Upper lobe of left lung (tissue), 4 donors: ENCODE results near the gene MRTFB.

ENCODE experiments used
- EP300 ChIP-seq, 4 donors: sonication (generic); formaldehyde crosslinking; IDR thresholded peaks; one replicate each; pipeline ENCODE4 v1.5.1; 2017; ENCODE audit warnings: antibody characterized with exemption in 4 of 4, control low read depth in 2 of 4
- POLR2A ChIP-seq, 4 donors: fragments of 450-650 bp; IDR thresholded peaks; one replicate each; pipeline ENCODE4 v1.5.1; 2016 to 2017; ENCODE audit warnings: antibody characterized with exemption in 4 of 4, mild to moderate bottlenecking in 2 of 4
- POLR2AphosphoS5 ChIP-seq, 2 donors: sonication (generic); formaldehyde crosslinking; IDR thresholded peaks; one replicate each; pipeline ENCODE4 v1.5.1; 2017; ENCODE audit warnings: antibody characterized with exemption in 2 of 2
- TF ChIP-seq, protein P1 (sequence below), 6 experiments: fragments of 450-650 bp in 4 of 6; fragments of 200-600 bp in 2 of 6; sonication (generic) in 2 of 6; IDR thresholded peaks; one replicate each; pipeline ENCODE4 v1.5.1; 2016 to 2019; ENCODE audit warnings: antibody characterized with exemption in 6 of 6

DNA sequence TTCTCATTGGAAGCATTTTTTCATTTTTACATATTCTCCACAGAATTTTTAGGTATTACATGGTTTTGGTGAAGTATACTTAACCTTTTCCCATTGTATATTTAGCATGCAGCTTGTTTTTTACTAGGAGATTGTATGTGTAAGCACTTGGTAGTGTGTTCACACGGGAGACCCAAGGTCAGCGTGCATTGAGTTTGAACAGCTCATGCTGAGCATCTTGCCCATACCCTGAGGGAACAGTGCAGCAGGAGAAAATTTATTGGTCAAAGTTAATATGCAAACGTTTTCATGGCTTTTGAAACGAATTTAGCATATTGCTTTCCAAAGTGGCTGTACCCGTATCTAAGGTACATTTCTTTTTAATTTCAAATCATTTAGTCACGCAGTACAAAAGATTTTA is 168.7 kb downstream of the MRTFB start:
- TF ChIP-seq, protein P1, sequence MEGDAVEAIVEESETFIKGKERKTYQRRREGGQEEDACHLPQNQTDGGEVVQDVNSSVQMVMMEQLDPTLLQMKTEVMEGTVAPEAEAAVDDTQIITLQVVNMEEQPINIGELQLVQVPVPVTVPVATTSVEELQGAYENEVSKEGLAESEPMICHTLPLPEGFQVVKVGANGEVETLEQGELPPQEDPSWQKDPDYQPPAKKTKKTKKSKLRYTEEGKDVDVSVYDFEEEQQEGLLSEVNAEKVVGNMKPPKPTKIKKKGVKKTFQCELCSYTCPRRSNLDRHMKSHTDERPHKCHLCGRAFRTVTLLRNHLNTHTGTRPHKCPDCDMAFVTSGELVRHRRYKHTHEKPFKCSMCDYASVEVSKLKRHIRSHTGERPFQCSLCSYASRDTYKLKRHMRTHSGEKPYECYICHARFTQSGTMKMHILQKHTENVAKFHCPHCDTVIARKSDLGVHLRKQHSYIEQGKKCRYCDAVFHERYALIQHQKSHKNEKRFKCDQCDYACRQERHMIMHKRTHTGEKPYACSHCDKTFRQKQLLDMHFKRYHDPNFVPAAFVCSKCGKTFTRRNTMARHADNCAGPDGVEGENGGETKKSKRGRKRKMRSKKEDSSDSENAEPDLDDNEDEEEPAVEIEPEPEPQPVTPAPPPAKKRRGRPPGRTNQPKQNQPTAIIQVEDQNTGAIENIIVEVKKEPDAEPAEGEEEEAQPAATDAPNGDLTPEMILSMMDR (IDR thresholded peaks at IDR 0.05): no peak
- TF ChIP-seq POLR2A (IDR thresholded peaks at IDR 0.05): no peak
- TF ChIP-seq EP300 (IDR thresholded peaks at IDR 0.05): no peak
- no peak for TF ChIP-seq POLR2AphosphoS5 (IDR thresholded peaks at IDR 0.05)
